ENCODE measurements around the gene AGPAT4. TPM values are rescaled to one million over a fixed set of nuclear protein-coding genes. Genes with fewer than 3 reads are reported as not detected.

Gene AGPAT4
- polyA plus RNA-seq, 2 of the 4 experiments (the other 2 are of a cell fraction), result 2.1 to 3.7 TPM

GRCh38 chr6:161269310-161269709 lies 4.6 kb downstream of the AGPAT4 start:
- H3K4me1 ChIP-seq, result peaks cover 10% of the 10 kb centered on the region; the same call in 1 of the 3 replicates
- POLR2A ChIA-PET, result no interaction called here
- TF ChIP-seq HMGXB4 (CRISPR knock-in tag; IDR thresholded peaks at IDR 0.05; ENCODE audit: borderline replicate concordance) (no peak), NFE2L2 (conservative IDR thresholded peaks at IDR 0.05; ENCODE audit: low read length) (no peak), MYC (IDR thresholded peaks at IDR 0.05; ENCODE audit: borderline replicate concordance, low read length) (no peak), RCOR1 (IDR thresholded peaks at IDR 0.05; ENCODE audit: low read depth, low read length) (no peak), BHLHE40 (IDR thresholded peaks at IDR 0.05; ENCODE audit: low read depth, low read length) (no peak), ELK1 (IDR thresholded peaks at IDR 0.05; ENCODE audit: low read depth, low read length) (no peak), HES2 (IDR thresholded peaks at IDR 0.05) (no peak), RFX5 (IDR thresholded peaks at IDR 0.05) (no peak), PBX3 (IDR thresholded peaks at IDR 0.05) (no peak), RARB (CRISPR knock-in tag; IDR thresholded peaks at IDR 0.05) (no peak), NPAS2 (CRISPR knock-in tag; IDR thresholded peaks at IDR 0.05; ENCODE audit: borderline replicate concordance) (no peak), ZSCAN20 (CRISPR knock-in tag; IDR thresholded peaks at IDR 0.05) (no peak), HDAC2 (IDR thresholded peaks at IDR 0.05) (no peak), CHD2 (IDR thresholded peaks at IDR 0.05; ENCODE audit: low read length, partially characterized antibody) (no peak), MAZ (IDR thresholded peaks at IDR 0.05; ENCODE audit: borderline replicate concordance, low read depth, low read length) (no peak), CTCF (IDR thresholded peaks at IDR 0.05) (no peak), EP300 (IDR thresholded peaks at IDR 0.05) (no peak), POLR2AphosphoS2 (conservative IDR thresholded peaks at IDR 0.05; ENCODE audit: low read length) (no peak), ATOH8 (CRISPR knock-in tag; IDR thresholded peaks at IDR 0.05; ENCODE audit: low read depth) (no peak)
- H3K4me2 ChIP-seq, result no peak overlapping the region
- CTCF ChIA-PET, result interaction anchor here (1.0 to 1.3 kb wide), 2 partner anchors 13 to 105 kb away, joined by 4 read pairs; no protein-coding TSS in a partner anchor
- no peak for FAIRE-seq
- H3K27ac ChIP-seq, result no peak overlapping the region
- no peak for DNase-seq (ENCODE audit: low read depth in 1 of 2, low spot score in 1 of 2)
- ATAC-seq, result no peak
- H3K9me3 ChIP-seq, result no peaks in the 10 kb centered on the region
- H3K4me3 ChIP-seq, result no peak overlapping the region
- WGBS (ENCODE audit: missing lambda C conversion rate), result 96% methylated on average over 6 of the region's 6 CpGs

Data from A549 (cell line).